Esophagus muscularis mucosa (tissue), 3 donors: ENCODE data around the gene ZC3H8.

Experiments used
- CTCF ChIP-seq, 3 experiments: fragments of 200-600 bp in 2 of 3; fragments of 450-650 bp in 1 of 3; sonication (generic) in 2 of 3; IDR thresholded peaks; one replicate each; pipeline ENCODE4 v1.5.1; 2017 to 2019; ENCODE audit warnings: antibody characterized with exemption in 3 of 3, mild to moderate bottlenecking in 2 of 3, moderate library complexity in 1 of 3
- POLR2A ChIP-seq: fragments of 450-650 bp; IDR thresholded peaks from one replicate; pipeline ENCODE4 v1.6.1; 2017; ENCODE audit warnings: antibody characterized with exemption, moderate library complexity, mild to moderate bottlenecking, low read depth

- TF ChIP-seq POLR2A (no peak), CTCF (IDR thresholded peaks at IDR 0.05) (no peak)
Observed at GRCh38 chr2:112262876-112263275, 8.0 kb upstream of the ZC3H8 start.
